ENCODE results near the gene CCT5. TPM values are rescaled to one million over a fixed set of nuclear protein-coding genes. Genes with fewer than 3 reads are reported as not detected.

The CCT5 gene
- 100 to 1,000 TPM; 116 to 645 (median 158) TPM for total RNA-seq
- polyA plus RNA-seq, result 100 to 1,000 TPM in 2 of 3 donors, 10 to 100 TPM in 1; 81.3 to 403 (median 126) TPM
- long read RNA-seq, donor 1, transcript CCT5-212 (2 exons, 568 nt), result minor isoform, 27 of 427 reads
- long read RNA-seq, donor 1, transcript CCT5-201 (11 exons, 3,675 nt), result major isoform, 131 of 427 reads
- long read RNA-seq, donor 1, partial matches to known transcripts, result 232 of 427 reads
- long read RNA-seq, donor 1, other reads (novel, unspliced or antisense), result 30 of 427 reads
- long read RNA-seq, donor 2, transcript CCT5-201 (11 exons, 3,675 nt), result major isoform, 65 of 252 reads
- long read RNA-seq, donor 2, transcript CCT5-212 (2 exons, 568 nt), result minor isoform, 37 of 252 reads
- long read RNA-seq, donor 2, partial matches to known transcripts, result 130 of 252 reads
- long read RNA-seq, donor 2, other reads (novel, unspliced or antisense), result 16 of 252 reads
- long read RNA-seq, donor 3, transcript CCT5-201 (11 exons, 3,675 nt), result major isoform, 97 of 189 reads
- long read RNA-seq, donor 3, transcript CCT5-212 (2 exons, 568 nt), result minor isoform, 12 of 189 reads
- long read RNA-seq, donor 3, transcript CCT5-210 (3 exons, 1,091 nt), result minor isoform, 8 of 189 reads
- long read RNA-seq, donor 3, partial matches to known transcripts, result 69 of 189 reads
- long read RNA-seq, donor 3, other reads (novel, unspliced or antisense), result 0 of 189 reads
- long read RNA-seq, donor 4, transcript CCT5-201 (11 exons, 3,675 nt), result major isoform, 134 of 153 reads
- long read RNA-seq, donor 4, partial matches to known transcripts, result 16 of 153 reads
- long read RNA-seq, donor 4, other reads (novel, unspliced or antisense), result 3 of 153 reads
- long read RNA-seq, donor 5, transcript CCT5-201 (11 exons, 3,675 nt), result major isoform, 299 of 314 reads
- long read RNA-seq, donor 5, partial matches to known transcripts, result 4 of 314 reads
- long read RNA-seq, donor 5, other reads (novel, unspliced or antisense), result 8 of 314 reads
- long read RNA-seq, donor 6, transcript CCT5-201 (11 exons, 3,675 nt), result major isoform, 100 of 107 reads
- long read RNA-seq, donor 6, partial matches to known transcripts, result 7 of 107 reads
- long read RNA-seq, donor 6, other reads (novel, unspliced or antisense), result 0 of 107 reads
- long read RNA-seq, donor 7, transcript CCT5-212 (2 exons, 568 nt), result minor isoform, 9 of 125 reads
- long read RNA-seq, donor 7, transcript CCT5-201 (11 exons, 3,675 nt), result major isoform, 42 of 125 reads
- long read RNA-seq, donor 7, partial matches to known transcripts, result 72 of 125 reads
- long read RNA-seq, donor 7, other reads (novel, unspliced or antisense), result 0 of 125 reads
- long read RNA-seq, donor 8, transcript CCT5-212 (2 exons, 568 nt), result minor isoform, 29 of 485 reads
- long read RNA-seq, donor 8, transcript CCT5-201 (11 exons, 3,675 nt), result major isoform, 157 of 485 reads
- long read RNA-seq, donor 8, transcript CCT5-206 (3 exons, 555 nt), result minor isoform, 7 of 485 reads
- long read RNA-seq, donor 8, transcript CCT5-210 (3 exons, 1,091 nt), result minor isoform, 5 of 485 reads
- long read RNA-seq, donor 8, partial matches to known transcripts, result 281 of 485 reads
- long read RNA-seq, donor 8, other reads (novel, unspliced or antisense), result 5 of 485 reads
- long read RNA-seq, donor 9, transcript CCT5-201 (11 exons, 3,675 nt), result major isoform, 78 of 184 reads
- long read RNA-seq, donor 9, transcript CCT5-212 (2 exons, 568 nt), result minor isoform, 10 of 184 reads
- long read RNA-seq, donor 9, partial matches to known transcripts, result 56 of 184 reads
- long read RNA-seq, donor 9, other reads (novel, unspliced or antisense), result 37 of 184 reads
- long read RNA-seq, donor 10, transcript CCT5-212 (2 exons, 568 nt), result minor isoform, 11 of 103 reads
- long read RNA-seq, donor 10, transcript CCT5-201 (11 exons, 3,675 nt), result major isoform, 31 of 103 reads
- long read RNA-seq, donor 10, partial matches to known transcripts, result 60 of 103 reads
- long read RNA-seq, donor 10, other reads (novel, unspliced or antisense), result 0 of 103 reads

GRCh38 chr5:10249948-10250805, at the start of gene CCT5:
Gene CCT5, plus strand, starts transcription at chr5:10250280. Its CDS starts 61 bp downstream, at chr5:10250341.
- Histone ChIP-seq H3K27ac (peak within 1 kb of the TSS; percentile 78 to 99 (median 89)), H3K36me3 (replicated peaks in 1 of 2) (peaks cover 0 to 13% of the 10 kb centered on the region in 2 donors), H3K4me1 (replicated peaks in 1 of 2) (peaks cover 22 to 35% of the 10 kb centered on the region in 2 donors), H3K4me3 (peak within 1 kb of the TSS; percentile 74 to 92 (median 76)), H3K27me3 (no peaks in the 10 kb centered on the region), H3K9me3 (replicated peaks in 1 of 3) (no peaks in the 10 kb centered on the region)
- intact Hi-C loops (cut with DNase I), result no loop called here
- peak; percentile 91 to 98 (median 96) for DNase-seq
- TF ChIP-seq POLR2A (IDR thresholded peaks at IDR 0.05) (peak in 1 of 2 donors; percentile 67), CTCF (IDR thresholded peaks at IDR 0.05) (no peak)
- 0 to 1% (median 0%) methylated on average over 24 to 67 of the region's 67 CpGs for WGBS, 4 donors

- Histone ChIP-seq H3K9me3 (replicated peaks in 1 of 3) (peaks cover 0 to 5% (median 0%) of the 10 kb centered on the region in 3 donors), H3K27ac (no peak overlapping the region), H3K36me3 (replicated peaks in 1 of 2) (no peaks in the 10 kb centered on the region), H3K27me3 (no peaks in the 10 kb centered on the region), H3K4me3 (no peak overlapping the region), H3K4me1 (replicated peaks in 1 of 2) (no peaks in the 10 kb centered on the region)
- TF ChIP-seq POLR2A (IDR thresholded peaks at IDR 0.05), result no peak
- TF ChIP-seq CTCF (IDR thresholded peaks at IDR 0.05), result no peak
- WGBS, 4 donors, result 51 to 65% (median 58%) methylated on average over 4 of the region's 4 CpGs
- intact Hi-C loops (cut with DNase I), result no loop called here
- DNase-seq, result no peak
Observed at GRCh38 chr5:10201223-10201868, 48.7 kb upstream of the CCT5 start.

Measured in adrenal gland (tissue), 19 donors.